Stimulated activated CD8-positive, alpha-beta memory T cell treated with anti-CD3 and anti-CD28 coated beads, Interleukin-4, amount 100 ng/mL, for 48 hours (primary cell): ENCODE measurements around the gene MATN4.
"Not testable (repeated sequence)": the region's sequence is repeated elsewhere in the genome, so short reads cannot be mapped to it uniquely, and the experiment has no call there.

ENCODE experiments used
- DNase-seq: peaks from one replicate; pipeline ENCODE4 v3.0.0-alpha.2; 2020

Gene MATN4, protein sequence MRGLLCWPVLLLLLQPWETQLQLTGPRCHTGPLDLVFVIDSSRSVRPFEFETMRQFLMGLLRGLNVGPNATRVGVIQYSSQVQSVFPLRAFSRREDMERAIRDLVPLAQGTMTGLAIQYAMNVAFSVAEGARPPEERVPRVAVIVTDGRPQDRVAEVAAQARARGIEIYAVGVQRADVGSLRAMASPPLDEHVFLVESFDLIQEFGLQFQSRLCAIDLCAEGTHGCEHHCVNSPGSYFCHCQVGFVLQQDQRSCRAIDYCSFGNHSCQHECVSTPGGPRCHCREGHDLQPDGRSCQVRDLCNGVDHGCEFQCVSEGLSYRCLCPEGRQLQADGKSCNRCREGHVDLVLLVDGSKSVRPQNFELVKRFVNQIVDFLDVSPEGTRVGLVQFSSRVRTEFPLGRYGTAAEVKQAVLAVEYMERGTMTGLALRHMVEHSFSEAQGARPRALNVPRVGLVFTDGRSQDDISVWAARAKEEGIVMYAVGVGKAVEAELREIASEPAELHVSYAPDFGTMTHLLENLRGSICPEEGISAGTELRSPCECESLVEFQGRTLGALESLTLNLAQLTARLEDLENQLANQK

DNA sequence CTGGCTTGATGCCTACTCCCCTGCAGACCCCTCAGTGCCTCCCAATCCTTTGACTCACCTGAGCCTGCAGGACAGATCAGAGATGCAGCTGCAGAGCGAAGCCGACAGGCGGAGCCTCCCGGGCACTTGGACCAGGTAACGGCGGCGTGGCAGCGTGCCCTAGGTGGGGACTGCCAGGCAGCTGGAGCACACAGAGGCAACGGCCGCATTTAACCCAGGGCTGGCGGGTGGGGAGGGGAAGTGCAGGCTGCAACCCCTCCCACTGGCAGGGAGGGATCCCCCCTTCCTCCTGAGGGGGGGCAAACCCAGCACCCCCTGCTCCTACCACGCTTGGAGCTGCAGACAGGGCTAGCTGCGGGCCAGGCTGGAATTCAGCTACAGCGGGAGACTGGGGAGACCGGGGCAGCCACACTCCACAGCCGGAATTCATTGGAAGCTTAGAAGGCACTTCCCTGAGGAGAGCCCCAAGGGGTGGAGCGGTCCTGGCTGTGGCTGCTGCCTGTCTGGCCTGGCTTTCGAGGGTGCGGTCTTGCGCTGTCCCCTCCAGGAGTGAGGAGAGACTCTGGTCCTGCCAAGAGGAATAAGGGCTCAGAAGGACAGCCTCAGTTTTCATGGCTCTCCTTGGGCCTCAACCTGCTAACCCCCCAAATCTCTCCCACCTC lies at the start of gene MATN4:
TSS of gene MATN4 (minus strand) at position 183 of the 662 bp plus-strand sequence. CDS start 2,717 bp downstream, outside the sequence.
- no peak for DNase-seq

DNA sequence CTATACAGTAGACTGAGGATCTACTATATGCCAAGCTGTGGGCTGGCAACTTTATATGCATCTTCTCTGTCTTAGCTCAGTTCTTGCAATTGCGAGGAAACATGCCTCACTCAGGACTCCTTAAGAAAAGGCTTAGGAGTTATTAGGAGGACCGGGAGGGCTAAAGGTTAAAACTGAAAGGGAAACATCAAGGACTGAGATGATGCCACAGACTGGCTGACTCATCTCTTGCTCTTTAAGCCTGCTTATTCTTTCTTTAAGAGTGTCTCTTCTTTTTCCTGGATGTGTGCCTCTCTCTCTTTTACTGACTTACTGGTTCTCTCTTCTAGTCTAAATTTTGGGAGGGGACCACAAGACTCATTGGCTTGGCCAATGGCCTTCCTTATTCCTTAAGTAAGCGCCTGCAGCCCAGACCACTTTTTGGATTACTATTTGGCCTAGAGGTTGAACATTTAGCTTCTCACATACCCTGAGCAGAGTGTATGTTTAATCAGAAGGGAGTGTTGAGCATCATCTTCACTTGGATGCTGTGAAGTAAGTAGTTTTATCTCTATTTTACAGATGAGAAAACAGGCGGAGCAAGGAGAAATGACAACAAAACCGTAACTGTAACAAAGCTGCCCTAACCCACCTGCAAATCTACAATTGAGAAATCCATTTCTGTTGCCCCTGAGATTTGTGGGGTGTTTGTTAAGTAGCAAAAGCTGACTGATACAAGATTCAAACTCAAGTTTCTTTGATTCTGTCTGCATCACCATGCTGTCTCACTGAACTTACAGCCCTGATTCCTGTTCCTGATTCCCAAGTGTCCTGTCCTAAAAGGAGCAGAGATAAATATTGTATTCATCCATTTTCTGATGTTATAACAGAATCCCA lies 47.3 kb upstream of the MATN4 start:
- DNase-seq, result no peak

DNA sequence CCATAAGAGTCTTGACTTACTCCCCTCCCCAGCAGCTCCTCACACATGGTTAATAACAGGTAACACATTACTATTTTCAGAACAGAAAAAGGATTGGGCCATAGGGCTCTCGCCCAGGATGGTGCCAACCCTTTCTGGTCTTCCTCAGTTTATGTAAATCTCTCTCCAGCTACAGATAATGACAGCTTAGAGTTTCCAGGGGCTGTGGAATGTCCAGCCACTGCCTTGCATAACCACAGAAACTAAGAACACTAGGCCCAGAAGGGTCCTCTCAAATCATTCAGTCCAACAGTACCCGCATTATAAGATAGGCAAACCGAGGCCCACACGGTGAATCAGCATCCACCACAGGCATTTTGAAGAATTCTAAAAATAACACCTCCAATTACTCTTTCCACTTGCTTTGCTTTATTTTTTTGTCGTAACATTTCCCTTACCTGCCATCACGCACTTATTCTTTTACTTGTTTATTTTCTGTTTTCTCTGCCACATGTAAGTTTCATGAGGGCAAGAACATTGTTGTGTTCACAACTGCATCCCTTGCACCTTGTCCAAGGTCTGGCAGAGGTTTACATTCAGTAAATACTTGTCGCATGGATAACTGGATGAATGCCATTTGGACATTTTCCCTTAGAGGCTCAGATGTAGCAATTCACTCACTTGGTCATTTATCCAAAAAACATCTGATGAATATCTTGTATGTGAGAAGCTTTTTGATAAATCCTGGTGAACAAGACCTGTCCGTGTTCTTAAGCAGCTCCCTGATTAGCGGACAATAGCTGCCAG lies 46.5 kb upstream of the MATN4 start:
- peak; percentile 59 for DNase-seq

DNA sequence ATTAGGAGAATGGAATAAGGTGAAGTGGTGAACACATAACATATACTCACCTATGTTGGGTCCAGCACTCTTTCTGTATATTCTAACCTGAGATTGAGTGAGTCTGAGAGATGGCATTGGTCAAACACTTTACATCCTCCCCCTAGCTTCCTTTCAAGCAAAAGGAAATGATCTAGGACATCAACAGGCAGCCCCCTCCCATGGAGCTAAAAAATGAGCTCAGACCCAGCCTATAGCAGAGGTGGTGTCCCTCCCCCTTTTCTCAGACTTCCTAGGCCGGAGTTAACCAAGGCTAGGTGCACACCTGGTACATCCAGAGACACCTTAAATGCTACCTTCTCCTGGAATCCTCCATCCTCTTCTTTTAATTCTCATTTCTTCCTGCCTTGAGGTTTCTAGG lies 45.6 kb upstream of the MATN4 start:
- no peak for DNase-seq

DNA sequence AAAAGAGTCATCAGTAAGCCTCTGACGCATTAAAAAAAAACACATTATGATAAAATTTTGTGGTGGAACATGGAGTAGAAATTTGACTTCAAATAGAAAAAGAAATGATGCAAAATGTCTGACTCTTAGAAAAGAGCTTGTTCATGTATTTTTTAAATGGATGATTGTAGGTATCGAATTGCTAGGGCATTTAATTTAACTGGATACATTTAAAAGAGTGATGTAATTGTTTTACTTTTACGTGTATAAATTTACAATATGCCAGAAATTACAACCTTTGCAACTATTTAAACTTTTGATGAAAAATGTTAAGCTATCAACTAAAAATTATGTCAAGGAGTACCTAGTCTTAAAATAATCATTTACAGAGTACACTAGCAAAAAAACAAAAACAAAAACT lies 44.6 kb upstream of the MATN4 start:
- DNase-seq, result no peak

DNA sequence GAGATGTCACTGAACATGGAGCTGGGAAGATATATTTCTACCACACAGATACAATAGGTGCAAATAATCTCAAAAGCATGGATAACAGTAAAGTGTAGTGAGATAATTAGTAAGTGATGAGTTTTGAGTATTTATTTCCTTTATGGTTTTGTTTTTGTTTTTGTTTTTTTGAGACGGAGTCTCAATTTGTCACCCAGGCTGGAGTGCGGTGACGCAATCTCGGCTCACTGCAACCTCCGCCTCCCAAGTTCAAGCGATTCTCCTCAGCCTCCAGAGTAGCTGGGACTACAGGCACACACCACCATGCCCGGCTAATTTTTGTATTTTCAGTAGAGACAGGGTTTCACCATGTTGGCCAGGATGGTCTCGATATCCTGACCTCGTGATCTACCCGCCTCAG lies 42.7 kb upstream of the MATN4 start:
- DNase-seq, result not testable (repeated sequence)

DNA sequence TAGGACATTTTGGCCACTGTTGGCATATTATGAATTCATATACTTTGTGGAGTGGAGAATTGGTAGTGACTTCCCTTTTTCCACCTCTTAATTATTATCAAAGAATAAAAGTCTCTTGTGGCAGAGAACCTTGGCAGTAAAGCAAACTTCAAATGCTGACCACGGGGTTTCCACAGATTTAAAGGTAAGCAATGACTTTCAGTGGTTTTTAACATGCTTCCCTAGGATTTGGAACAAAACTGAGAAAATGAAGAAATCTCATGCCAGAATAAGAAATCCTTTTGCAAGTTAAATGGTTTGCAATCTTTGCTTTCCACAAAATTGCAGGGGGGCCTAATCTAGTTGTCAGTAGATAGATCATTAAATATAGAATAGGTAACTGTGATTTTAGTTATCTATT lies 42.1 kb upstream of the MATN4 start:
- DNase-seq, result no peak

DNA sequence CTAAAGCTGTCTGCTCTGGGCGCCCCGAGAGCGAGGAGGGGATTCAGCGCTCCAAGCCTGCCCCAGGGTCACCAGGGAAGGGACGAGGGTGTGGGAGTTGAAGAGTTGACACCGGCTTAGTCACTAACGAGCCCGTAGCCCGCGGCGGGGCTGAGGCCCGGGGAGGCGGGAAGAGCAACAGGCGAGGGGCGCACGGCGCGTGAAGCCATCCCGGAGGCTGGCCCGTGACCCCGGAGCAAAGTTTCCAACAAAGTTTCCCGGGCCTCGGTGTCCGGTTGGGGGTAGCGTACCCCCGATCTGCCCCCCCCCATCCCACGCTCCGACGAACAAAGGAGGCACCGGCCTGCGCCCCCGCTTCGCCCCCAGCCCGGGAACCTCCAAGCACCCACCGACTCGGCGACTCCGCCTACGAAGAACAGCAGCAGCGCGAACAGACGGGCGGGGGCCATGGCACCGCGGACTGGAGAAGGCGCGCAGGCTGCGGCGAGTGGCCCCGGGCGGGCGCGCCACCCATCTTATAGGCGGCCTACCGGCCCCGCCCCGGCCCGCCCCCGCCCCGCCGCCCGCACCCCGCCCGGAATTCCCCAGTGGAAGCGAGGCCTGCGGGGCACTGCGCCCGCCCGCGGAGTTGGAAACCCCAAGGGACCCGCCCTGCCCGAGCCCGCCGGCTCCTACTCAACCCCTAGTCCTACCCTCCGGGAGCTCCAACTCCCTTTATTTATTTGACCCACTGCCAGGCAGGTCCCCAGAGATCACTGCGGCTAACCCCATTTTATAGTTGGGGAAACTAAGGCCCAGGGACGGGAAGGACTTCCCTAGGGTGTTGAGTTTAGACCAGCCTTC lies 40.1 kb upstream of the MATN4 start, which contains the start of gene SDC4:
TSS of gene SDC4 (minus strand) at position 489 of the 843 bp plus-strand sequence. CDS start at position 449, 40 bp downstream.
- peak; percentile 76 for DNase-seq

DNA sequence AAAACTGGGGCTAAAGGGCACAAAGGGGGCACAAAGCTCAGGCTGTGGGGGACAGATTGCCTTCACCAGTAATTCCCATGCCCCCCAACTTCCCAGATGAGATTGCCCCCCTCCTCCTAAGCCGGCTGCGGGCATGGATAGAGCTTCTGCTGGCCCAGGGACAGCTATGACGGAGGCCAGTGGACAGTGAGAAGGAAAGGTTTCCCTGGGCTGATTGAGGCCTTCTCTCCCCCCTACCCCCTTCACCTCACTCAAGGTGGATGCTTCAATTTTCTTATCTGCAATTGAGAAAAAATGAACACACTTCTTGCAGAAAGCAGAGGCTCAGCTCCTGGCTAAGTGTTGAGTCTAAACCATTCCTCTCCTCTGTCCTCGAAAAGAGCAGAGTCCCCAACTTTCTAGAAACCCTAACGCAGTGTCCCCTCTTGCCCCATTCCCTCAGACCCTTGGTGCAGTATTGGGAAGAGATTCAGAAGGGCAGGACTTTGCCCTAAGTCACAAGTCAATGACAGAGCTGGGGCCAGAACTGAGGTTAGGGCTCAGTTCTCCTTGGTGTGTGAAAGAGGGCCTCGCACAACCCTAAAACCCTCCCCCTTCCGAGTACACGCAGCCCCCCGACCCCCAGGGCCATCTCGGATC lies 39.3 kb upstream of the MATN4 start:
- no peak for DNase-seq

DNA sequence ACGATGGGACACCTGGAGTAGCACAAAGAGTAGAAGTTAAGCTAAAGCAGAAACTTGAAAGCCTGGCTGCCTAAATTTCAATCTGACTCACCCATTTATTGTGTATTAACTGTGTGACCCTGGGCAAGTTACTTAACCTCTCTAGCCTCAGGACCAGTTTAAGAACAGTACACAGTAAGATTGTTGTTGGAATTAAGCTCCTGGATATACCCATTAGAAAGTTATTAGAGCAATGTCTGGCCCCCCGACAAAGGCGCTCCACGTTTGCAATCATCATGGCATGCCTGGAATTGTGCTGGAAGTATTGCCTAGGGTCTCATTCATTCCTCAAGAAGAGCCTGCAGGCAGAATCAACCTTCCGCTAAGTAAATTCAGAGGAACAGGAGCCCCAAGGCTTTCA lies 38.8 kb upstream of the MATN4 start:
- no peak for DNase-seq

DNA sequence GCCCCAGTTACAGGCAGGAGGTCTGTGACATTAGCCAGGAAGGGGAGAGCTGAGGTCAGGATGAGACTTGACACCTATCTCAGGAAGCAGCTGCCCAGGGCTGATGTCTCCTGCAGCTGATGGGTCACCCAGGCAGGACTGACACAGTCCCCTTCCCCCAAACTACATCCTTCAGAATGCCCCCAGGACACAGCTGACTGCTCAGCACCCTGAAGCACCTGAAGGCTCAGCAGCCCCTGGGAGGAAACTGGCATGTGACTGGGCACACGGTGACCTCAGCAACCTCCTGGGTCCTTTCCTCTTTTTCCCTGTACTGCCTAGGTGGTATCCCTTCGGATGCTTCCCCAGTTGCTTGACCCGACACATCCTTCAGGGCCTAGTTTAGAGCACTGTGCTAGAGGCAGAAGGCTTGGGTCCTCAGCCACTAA lies 38.2 kb upstream of the MATN4 start:
- DNase-seq, result no peak

DNA sequence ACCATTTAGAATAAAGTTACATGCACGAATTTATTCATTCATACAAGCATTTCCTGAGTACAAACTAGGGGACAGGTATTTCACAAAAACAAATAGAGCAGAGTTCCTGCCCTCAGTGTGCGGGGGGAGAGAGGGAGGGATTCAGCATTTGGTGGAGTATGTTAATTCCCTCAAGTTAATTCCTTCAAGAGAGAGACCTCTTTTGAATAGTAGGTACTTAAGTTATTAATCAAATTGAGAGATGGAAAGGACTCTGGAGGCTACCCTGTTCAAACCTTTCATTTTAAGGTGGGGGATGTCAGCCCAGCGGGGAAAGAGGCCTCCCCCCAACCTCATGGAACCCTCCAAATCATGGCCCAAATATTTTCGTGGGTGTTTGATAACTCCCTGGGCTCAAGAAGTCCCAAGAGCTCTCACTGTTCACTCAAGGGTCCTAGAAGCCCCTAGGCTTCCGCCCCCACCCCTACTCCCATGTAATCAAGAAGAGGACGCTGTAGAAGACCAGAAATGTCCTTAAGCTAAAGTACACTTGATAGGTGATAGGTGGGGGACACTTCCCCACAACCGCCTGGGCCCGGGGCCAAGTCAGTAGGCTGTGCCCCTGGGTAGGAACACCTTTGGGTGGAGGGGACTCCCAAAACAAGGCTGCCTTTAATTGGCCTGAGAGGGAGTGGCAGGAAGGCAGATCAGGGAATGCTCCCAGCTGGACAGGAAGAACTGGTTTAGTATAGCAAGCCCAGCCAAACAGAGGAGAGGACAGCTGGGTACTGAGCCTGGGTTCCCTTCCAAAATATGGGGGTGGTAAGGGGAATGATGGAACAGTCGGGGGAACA lies 37.2 kb upstream of the MATN4 start:
- no peak for DNase-seq

DNA sequence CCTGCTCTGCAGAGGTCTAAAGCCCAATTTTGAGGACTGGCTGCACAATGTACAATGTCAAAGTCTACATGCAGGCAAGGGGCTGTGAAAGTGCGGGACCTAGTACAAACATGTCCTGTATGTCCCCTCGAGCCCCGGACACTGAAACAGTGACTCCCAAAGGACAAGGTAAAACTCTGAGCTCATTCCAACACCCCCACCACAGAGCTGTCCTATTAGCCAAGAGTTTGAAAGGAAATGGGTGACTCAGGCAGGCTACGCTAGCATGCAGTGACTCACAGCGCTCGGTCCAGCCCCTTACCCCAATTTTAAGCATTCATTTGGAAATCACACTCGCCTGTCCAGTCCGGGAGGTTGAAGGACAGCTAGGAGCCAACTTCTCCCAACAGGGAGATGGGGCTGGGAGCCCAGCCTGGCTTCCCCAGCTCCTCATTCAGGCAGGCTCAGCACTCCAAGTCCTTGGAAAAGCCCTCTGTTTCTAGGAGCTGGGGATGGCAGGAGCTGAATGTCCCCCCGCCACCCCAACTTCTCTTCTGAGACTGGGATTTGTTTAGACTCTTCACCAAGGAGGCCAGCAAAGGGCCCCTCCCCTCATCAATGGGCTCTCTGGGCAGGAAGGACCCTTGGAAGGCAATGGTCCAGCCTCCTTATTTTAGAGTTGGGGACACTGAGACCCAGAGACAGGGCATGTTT lies 36.2 kb upstream of the MATN4 start:
- DNase-seq, result no peak

DNA sequence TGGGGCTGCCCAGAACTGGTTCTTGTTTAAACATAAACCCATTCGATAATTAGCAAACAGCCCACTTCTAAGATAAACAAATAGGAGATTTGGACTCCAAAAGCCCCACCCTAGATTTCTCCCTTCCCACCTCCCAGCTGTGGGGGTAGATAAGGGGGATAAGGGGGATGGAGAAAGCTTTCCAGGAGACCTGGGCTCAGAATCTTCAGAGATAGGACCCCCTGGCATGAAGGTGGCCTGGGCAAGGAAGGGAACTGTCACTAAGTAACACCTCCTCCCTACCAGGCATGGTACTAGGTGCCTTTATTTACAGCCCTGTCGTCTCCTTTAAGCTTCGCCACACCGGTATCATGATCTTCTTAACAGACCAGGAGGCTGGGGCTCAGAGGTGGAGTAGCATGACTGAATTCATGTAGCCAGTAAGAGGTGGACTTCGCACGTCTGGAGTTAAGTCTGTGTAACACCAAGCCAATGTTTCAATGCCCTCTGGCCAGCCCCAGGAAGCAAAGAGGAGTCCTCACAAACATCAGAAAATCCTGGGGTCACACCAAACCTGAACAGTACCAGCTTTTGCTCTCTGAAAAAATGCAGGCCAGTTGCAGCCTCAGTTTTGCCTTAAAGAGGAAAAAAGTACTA lies 35.6 kb upstream of the MATN4 start:
- DNase-seq, result no peak

DNA sequence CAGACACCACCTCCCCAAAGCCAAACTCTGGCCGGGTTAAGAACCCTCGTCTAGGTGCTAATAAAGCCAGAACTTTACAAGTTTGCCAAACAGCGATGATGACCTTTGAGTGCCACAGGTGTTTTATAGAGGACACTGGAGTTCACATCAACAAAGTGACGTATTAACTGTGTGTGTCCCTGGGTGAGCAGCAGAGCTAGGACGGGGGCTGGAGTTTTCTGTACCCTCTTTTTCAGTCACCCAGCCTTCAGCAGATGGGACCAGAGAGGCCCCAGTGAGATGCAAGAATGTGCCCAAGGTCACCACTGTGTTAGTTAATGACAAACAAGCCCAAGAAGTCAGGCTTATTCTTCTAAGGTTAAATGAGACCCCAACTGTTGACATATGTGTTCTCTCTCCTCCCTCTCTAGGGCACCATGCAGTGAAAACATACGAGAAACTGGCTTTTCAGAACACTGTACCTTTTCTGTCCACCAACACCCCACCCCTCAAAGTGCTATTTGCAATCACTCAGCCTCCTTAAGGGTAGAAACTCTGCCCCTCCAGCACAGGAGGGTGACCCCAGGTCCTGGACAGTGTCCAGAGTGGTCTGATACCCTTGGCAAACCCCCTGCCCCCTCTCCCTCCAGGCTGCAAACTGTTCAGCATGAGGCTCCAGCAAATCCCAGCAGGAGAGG lies 34.9 kb upstream of the MATN4 start:
- DNase-seq, result no peak

DNA sequence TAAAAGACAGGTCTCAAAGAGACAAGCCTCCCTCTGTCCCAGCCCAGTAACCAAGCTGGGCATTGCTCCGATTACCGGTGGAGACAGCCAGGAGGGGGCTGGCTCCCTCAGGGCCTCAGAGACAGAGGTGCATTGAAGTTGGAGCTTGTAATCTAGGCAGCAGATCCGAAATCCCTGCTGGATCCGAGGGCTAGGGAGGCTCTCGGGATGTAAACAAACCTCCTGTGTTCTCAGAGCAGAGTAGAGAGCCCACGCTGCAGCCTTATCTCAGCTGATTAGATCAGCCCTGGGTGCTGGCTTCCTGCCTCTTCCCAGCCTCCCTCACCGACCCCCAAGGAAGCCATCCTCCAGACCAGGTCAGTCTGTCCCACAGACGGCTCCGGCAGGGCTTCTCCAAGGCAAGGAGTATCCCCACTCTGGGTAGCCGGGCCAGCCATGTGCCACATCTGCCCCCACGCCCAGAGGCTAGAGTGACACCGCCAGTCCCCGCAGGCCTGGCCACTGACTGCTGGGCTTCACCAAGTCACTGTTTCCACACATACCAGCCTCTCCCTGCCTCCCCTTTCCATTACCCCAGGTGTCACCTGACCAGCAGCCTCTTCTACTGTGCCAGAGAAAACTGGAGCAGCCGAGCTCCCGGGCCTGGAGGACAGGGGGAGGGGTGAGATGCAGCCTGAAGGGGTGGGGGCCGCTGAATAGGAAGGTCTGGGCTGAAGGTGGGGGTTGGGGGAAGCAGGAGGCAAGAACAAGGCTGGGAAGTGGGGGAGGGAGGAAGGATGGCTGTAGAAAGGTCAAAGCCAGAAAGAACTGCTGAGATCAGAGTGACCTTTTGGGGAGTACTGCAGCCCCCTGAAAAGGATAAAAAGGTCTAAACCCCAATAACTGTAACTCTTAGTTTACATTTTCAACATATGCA lies 34.1 kb upstream of the MATN4 start:
- DNase-seq, result no peak

DNA sequence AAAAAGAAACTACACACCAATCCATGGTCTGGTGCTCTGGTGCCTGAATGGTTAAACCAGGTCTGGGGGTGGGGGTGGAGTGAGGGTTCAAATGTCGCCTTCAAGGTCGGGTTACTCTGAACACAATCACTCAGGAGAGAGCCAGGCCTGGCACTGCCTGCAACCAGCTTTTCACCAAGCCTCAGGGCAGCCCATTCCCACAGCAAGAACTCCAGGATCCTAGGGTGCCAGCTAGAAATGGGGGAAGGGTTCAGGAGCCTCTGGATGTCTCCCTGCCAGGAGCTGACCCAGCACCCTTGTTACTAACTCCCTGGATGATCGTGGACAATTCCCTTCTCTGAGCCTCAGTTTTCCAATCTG lies 33.5 kb upstream of the MATN4 start:
- DNase-seq, result no peak
